H9 (cell line): ENCODE results near the gene TTC7B. TPM values are rescaled to one million over a fixed set of nuclear protein-coding genes. Genes with fewer than 3 reads are reported as not detected.

Experiments used
- DNase-seq: peaks from one replicate; pipeline ENCODE4 v3.0.0-alpha.2; 2017
- H2AFZ ChIP-seq: one replicate; pipeline ENCODE4 v1.6.1; 2013; ENCODE audit warnings: mild to moderate bottlenecking, low read length, control low read depth, moderate library complexity
- H2AK5ac ChIP-seq: 2 replicates; pipeline ENCODE4 v1.6.1; 2013; ENCODE audit warnings: low read length, control low read depth, mixed read lengths; ENCODE audit not compliant: insufficient read length
- H2BK120ac ChIP-seq: one replicate; pipeline ENCODE4 v1.6.1; 2013; ENCODE audit warnings: low read depth, mild to moderate bottlenecking, low read length, control low read depth, inconsistent platforms; ENCODE audit not compliant: poor library complexity, severe bottlenecking
- H2BK12ac ChIP-seq: 2 replicates; pipeline ENCODE4 v1.6.1; 2013; ENCODE audit warnings: low read length, control low read depth, mixed read lengths, low read depth; ENCODE audit not compliant: insufficient read length
- H2BK15ac ChIP-seq: 2 replicates; pipeline ENCODE4 v1.6.1; 2013; ENCODE audit warnings: low read depth, low read length, control low read depth
- H2BK20ac ChIP-seq: one replicate; pipeline ENCODE4 v1.6.1; 2013; ENCODE audit warnings: low read depth, mild to moderate bottlenecking, low read length, control low read depth, inconsistent platforms; ENCODE audit not compliant: poor library complexity, severe bottlenecking
- H2BK5ac ChIP-seq: 2 replicates; pipeline ENCODE4 v1.6.1; 2013; ENCODE audit warnings: low read length, control low read depth, mixed read lengths; ENCODE audit not compliant: insufficient read length
- H3K14ac ChIP-seq: 2 replicates; pipeline ENCODE4 v1.6.1; 2013; ENCODE audit warnings: low read length, control low read depth; ENCODE audit not compliant: insufficient read depth
- H3K18ac ChIP-seq: 2 replicates; pipeline ENCODE4 v1.6.1; 2013; ENCODE audit warnings: low read depth, mild to moderate bottlenecking, mixed read lengths, low read length, control low read depth; ENCODE audit not compliant: insufficient read length
- H3K23ac ChIP-seq: 2 replicates; pipeline ENCODE4 v1.6.1; 2013; ENCODE audit warnings: low read length, control low read depth, mixed read lengths, low read depth; ENCODE audit not compliant: insufficient read length
- H3K23me2 ChIP-seq: 2 replicates; pipeline ENCODE4 v1.6.1; 2013; ENCODE audit warnings: low read depth, mild to moderate bottlenecking, mixed read lengths, low read length, control low read depth; ENCODE audit not compliant: insufficient read length, poor library complexity, severe bottlenecking
- H3K27ac ChIP-seq: 2 replicates; pipeline ENCODE4 v1.5.1; 2013; ENCODE audit warnings: low read length, control low read depth, mixed read lengths, low read depth; ENCODE audit not compliant: insufficient read length
- H3K27me3 ChIP-seq: 2 replicates; pipeline ENCODE4 v1.6.1; 2013; ENCODE audit warnings: low read length, control low read depth, inconsistent platforms; ENCODE audit not compliant: insufficient read depth
- H3K4ac ChIP-seq: 2 replicates; pipeline ENCODE4 v1.6.1; 2013; ENCODE audit warnings: low read depth, mild to moderate bottlenecking, control low read depth, inconsistent platforms, low read length, moderate library complexity
- H3K4me1 ChIP-seq: 2 replicates; pipeline ENCODE4 v1.6.1; 2013; ENCODE audit warnings: low read length, control low read depth, inconsistent platforms; ENCODE audit not compliant: insufficient read depth
- H3K4me2 ChIP-seq: 2 replicates; pipeline ENCODE4 v1.6.1; 2013; ENCODE audit warnings: low read length, control low read depth, mixed read lengths; ENCODE audit not compliant: insufficient read length, insufficient read depth
- H3K56ac ChIP-seq: 2 replicates; pipeline ENCODE4 v1.6.1; 2013; ENCODE audit warnings: low read depth, mild to moderate bottlenecking, mixed read lengths, low read length, control low read depth; ENCODE audit not compliant: insufficient read length
- H3K79me1 ChIP-seq: 2 replicates; pipeline ENCODE4 v1.6.1; 2013; ENCODE audit warnings: low read depth, mild to moderate bottlenecking, moderate library complexity, low read length, control low read depth, inconsistent platforms; ENCODE audit not compliant: insufficient read depth, poor library complexity, severe bottlenecking
- H3K79me2 ChIP-seq: 2 replicates; pipeline ENCODE4 v1.6.1; 2013; ENCODE audit warnings: low read length, control low read depth, inconsistent platforms; ENCODE audit not compliant: insufficient read depth
- H3K9ac ChIP-seq: 2 replicates; pipeline ENCODE4 v1.6.1; 2013; ENCODE audit warnings: low read length, control low read depth, mixed read lengths; ENCODE audit not compliant: insufficient read length; ENCODE audit errors: extremely low read depth
- H3K9me3 ChIP-seq: one replicate; pipeline ENCODE4 v1.6.1; 2013; ENCODE audit warnings: low read depth, low read length, inconsistent platforms; ENCODE audit not compliant: control insufficient read depth
- H3T11ph ChIP-seq: one replicate; pipeline ENCODE4 v1.6.1; 2013; ENCODE audit warnings: mild to moderate bottlenecking, low read length, control low read depth, inconsistent platforms
- H4K20me1 ChIP-seq: one replicate; pipeline ENCODE4 v1.6.1; 2013; ENCODE audit not compliant: control insufficient read depth, insufficient read length, insufficient read depth
- H4K5ac ChIP-seq: 2 replicates; pipeline ENCODE4 v1.6.1; 2013; ENCODE audit warnings: low read depth, mild to moderate bottlenecking, mixed read lengths, low read length, control low read depth; ENCODE audit not compliant: insufficient read length
- H4K8ac ChIP-seq: replicated peaks from 2 replicates; pipeline ENCODE4 v1.6.1; 2013; ENCODE audit warnings: low read length, control low read depth, mixed read lengths, low read depth; ENCODE audit not compliant: insufficient read length
- H4K91ac ChIP-seq: 2 replicates; pipeline ENCODE4 v1.6.1; 2013; ENCODE audit warnings: low read depth, mild to moderate bottlenecking, moderate library complexity, mixed read lengths, low read length, control low read depth; ENCODE audit not compliant: insufficient read length
- H3K27ac Mint-ChIP-seq, 3 experiments: 2 replicates in 2 of 3; 3 replicates in 1 of 3; pipeline ENCODE4 v1.8.0; 2020 to 2021; ENCODE audit warnings: mixed read lengths in 3 of 3, mild to moderate bottlenecking in 1 of 3, moderate library complexity in 1 of 3
- H3K27me3 Mint-ChIP-seq: 2 replicates; pipeline ENCODE4 v1.8.0; 2021; ENCODE audit warnings: low read depth, mild to moderate bottlenecking, moderate library complexity, mixed read lengths
- H3K36me3 Mint-ChIP-seq, 3 experiments: 2 replicates in 2 of 3; 3 replicates in 1 of 3; pipeline ENCODE4 v1.8.0; 2020 to 2021; ENCODE audit warnings: low read depth in 3 of 3, mixed read lengths in 3 of 3; ENCODE audit not compliant: insufficient read depth in 1 of 3
- H3K4me1 Mint-ChIP-seq, 2 experiments: 2 replicates each; pipeline ENCODE4 v1.8.0; 2020; ENCODE audit warnings: mixed read lengths in 2 of 2
- H3K4me3 Mint-ChIP-seq, 2 experiments: 2 replicates in 1 of 2; 3 replicates in 1 of 2; pipeline ENCODE4 v1.8.0; 2020 to 2021; ENCODE audit warnings: mild to moderate bottlenecking in 2 of 2, mixed read lengths in 2 of 2, moderate library complexity in 1 of 2
- H3K9me3 Mint-ChIP-seq, 2 experiments: 2 replicates in 1 of 2; 3 replicates in 1 of 2; pipeline ENCODE4 v1.8.0; 2020; ENCODE audit warnings: mild to moderate bottlenecking in 2 of 2, mixed read lengths in 2 of 2, moderate library complexity in 1 of 2
- CTCF ChIP-seq: fragments of 200-600 bp; sonication (generic); conservative IDR thresholded peaks from 3 replicates; pipeline ENCODE4 v1.8.0; 2021; ENCODE audit warnings: antibody characterized with exemption, mild to moderate bottlenecking
- WGBS: extraction: QIAGEN DNeasy Blood & Tissue Kit; methylation state at CpG from one replicate; pipeline ENCODE4 v1.1.7; 2013; ENCODE audit warnings: missing lambda C conversion rate, low lambda C conversion rate, mixed read lengths; ENCODE audit not compliant: insufficient read length; ENCODE audit errors: extremely low coverage; 5-methylcytosine and 5-hydroxymethylcytosine counted together
- total RNA-seq: library from RNA; stranded (reverse); gene quantifications from 2 replicates; pipeline ENCODE4 v1.2.1, GENCODE V29; 2021

TTC7B gene
- total RNA-seq, 1 experiment from 2014 or later: 33.7 TPM

GRCh38 chr14:90830931-90831701 lies 14.9 kb upstream of the TTC7B start:
- Histone ChIP-seq H2BK5ac (no peak overlapping the region), H2AK5ac (no peak overlapping the region), H3K4me2 (no peak overlapping the region), H3K56ac (no peak overlapping the region), H4K91ac (no peak overlapping the region), H4K5ac (no peak overlapping the region), H2BK120ac (no peak overlapping the region), H4K8ac (no peak overlapping the region), H3K4me1 (no peaks in the 10 kb centered on the region; the same call in 1 of the 2 replicates), H2BK15ac (no peak overlapping the region), H3K9ac (no peak overlapping the region), H3K27me3 (no peaks in the 10 kb centered on the region; the same call in 1 of the 2 replicates), H2BK20ac (no peak overlapping the region), H3T11ph (no peak overlapping the region), H3K23me2 (peaks cover 4% of the 10 kb centered on the region), H3K79me1 (no peaks in the 10 kb centered on the region), H3K27ac (no peak overlapping the region), H3K14ac (no peak overlapping the region), H3K23ac (no peak overlapping the region), H3K4ac (no peak overlapping the region), H4K20me1 (no peaks in the 10 kb centered on the region), H3K79me2 (no peaks in the 10 kb centered on the region), H3K9me3 (no peaks in the 10 kb centered on the region), H2AFZ (no peak overlapping the region), H3K18ac (no peak overlapping the region), H2BK12ac (no peak overlapping the region)
- Mint-ChIP-seq H3K4me1 (peaks cover 2 to 7% of the 10 kb centered on the region in 2 experiments; a peak in 2 of 4 replicates), H3K36me3 (no peaks in the 10 kb centered on the region; a peak in 1 of 7 replicates), H3K27me3 (peaks cover 59% of the 10 kb centered on the region), H3K27ac (no peak overlapping the region), H3K9me3 (peaks cover 0 to 11% of the 10 kb centered on the region in 2 experiments; a peak in 3 of 5 replicates), H3K4me3 (no peak overlapping the region)
- no peak for DNase-seq
- no peak for TF ChIP-seq CTCF
- WGBS: no CpG with 5 or more reads among the region's 26 CpGs
